ENCODE results near the gene ASPHD2. TPM values are rescaled to one million over a fixed set of nuclear protein-coding genes. Genes with fewer than 3 reads are reported as not detected.

ASPHD2 gene
- total RNA-seq, 1 donor from 2014 or later: 7.3 TPM

GRCh38 chr22:26480611-26480932, 51.5 kb downstream of the ASPHD2 start:
- DNase-seq (ENCODE audit: low read depth): no peak
- no peak for TF ChIP-seq CTCF (conservative IDR thresholded peaks at IDR 0.05; ENCODE audit: low read depth, low read length)
- peak overlapping the region; percentile 1 for H3K4me3 ChIP-seq (ENCODE audit: low read depth, low read length)

DNA sequence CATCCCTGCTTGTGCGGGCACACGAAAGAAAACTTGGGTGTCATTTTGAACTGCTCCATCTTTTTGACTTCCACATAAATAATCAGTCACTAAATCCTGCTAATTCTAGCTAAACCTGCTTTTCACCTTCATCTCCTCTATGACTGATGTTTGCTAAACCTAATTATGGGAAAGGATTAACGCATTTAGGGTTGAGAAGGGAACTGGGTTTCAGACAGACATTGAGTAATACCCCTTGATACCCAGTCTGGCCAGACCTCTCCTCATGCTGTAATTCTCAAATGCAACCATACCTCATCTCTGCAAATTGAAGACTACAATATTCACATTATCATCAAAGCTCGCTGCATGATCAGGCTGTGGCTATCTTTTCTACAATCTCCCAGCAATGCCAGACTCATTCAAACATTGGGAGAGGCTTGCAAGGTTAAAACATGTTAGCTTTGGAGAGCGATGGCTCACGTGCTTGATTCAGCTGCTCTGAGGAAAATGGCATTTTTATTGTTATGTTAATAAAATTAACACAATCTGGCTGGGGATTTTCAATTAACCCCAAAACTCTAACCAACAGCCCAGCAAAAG, 52.1 kb downstream of the ASPHD2 start:
- TF ChIP-seq CTCF (conservative IDR thresholded peaks at IDR 0.05; ENCODE audit: low read depth, low read length): no peak
- no peak overlapping the region for H3K4me3 ChIP-seq (ENCODE audit: low read depth, low read length)

GRCh38 chr22:26481694-26482093, 52.6 kb downstream of the ASPHD2 start:
- TF ChIP-seq CTCF (conservative IDR thresholded peaks at IDR 0.05; ENCODE audit: low read depth, low read length): no peak
- H3K4me3 ChIP-seq (ENCODE audit: low read depth, low read length): no peak overlapping the region
- DNase-seq (ENCODE audit: low read depth): no peak

More for the DNA sequence above, 52.1 kb downstream of the ASPHD2 start:
- no peak for DNase-seq (ENCODE audit: low read depth)

- DNase-seq (ENCODE audit: low read depth): no peak
- TF ChIP-seq CTCF (conservative IDR thresholded peaks at IDR 0.05; ENCODE audit: low read depth, low read length): no peak
- H3K4me3 ChIP-seq (ENCODE audit: low read depth, low read length): no peak overlapping the region
Observed at GRCh38 chr22:26482161-26482560, 53.1 kb downstream of the ASPHD2 start.

- DNase-seq (ENCODE audit: low read depth): no peak
- TF ChIP-seq CTCF (conservative IDR thresholded peaks at IDR 0.05; ENCODE audit: low read depth, low read length): no peak
- H3K4me3 ChIP-seq (ENCODE audit: low read depth, low read length): peak overlapping the region; percentile 94
Observed at GRCh38 chr22:26483043-26483438, 54.0 kb downstream of the ASPHD2 start.

DNA sequence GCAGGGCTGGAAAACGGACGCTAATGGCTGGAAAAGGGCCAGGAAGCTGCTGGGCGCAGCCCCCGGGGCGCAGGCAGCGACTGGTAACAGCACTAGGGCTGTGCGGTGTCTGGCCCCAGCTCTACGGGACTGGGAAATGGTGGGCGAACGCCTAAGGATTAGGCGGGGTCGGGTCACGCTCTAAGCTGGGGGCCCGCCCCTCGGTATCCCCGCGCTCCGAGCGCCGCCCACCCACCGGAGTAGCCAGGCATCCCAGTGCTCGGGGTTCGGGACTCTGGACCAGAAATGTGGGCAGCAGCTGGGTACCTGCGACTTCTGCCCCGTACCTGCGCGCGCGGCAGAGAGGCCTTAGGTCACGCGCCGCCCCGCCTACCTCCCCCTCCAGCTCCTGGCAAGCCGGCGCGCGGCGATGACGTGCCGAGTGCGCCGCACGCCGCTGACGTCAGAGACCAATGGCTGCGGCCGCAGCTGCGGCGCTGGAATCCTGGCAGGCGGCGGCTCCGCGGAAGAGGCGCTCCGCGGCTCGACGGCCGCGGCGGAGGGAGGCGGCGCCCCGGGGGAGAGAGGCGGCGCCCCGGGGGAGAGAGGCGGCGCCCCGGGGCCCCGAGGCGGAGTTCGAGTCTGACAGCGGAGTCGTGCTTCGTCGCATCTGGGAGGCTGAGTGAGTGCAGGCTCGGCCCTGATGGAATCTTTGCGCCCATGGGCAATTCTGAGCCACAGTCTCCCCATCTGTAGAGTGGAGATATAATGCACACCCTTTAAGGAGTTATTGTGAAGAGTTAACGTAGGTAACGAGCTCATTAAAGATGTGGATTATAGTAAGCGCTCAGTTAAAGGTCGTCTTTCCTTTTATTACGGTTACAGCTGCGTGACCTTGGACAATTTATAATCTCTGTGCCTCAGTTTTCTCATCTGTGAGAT, 54.6 kb downstream of the ASPHD2 start, which contains the start of the genes HPS4 and SRRD:
Gene HPS4 (minus strand): TSS at position 345 of the 921 bp plus-strand sequence. CDS start 2,021 bp downstream, outside the sequence.
Gene SRRD (plus strand): TSS at position 439 of the 921 bp plus-strand sequence. CDS start 14 bp downstream, at position 453.
- DNase-seq (ENCODE audit: low read depth): no peak
- no peak for TF ChIP-seq CTCF (conservative IDR thresholded peaks at IDR 0.05; ENCODE audit: low read depth, low read length)
- peak within 1 kb of the TSS; percentile 94 for H3K4me3 ChIP-seq (ENCODE audit: low read depth, low read length)
